ENCODE data around the gene XCL1. TPM values are rescaled to one million over a fixed set of nuclear protein-coding genes. Genes with fewer than 3 reads are reported as not detected.

XCL1 gene
- total RNA-seq, 4 donors from 2014 or later, result 0.55 to 0.58 TPM; not detected in 2

DNA sequence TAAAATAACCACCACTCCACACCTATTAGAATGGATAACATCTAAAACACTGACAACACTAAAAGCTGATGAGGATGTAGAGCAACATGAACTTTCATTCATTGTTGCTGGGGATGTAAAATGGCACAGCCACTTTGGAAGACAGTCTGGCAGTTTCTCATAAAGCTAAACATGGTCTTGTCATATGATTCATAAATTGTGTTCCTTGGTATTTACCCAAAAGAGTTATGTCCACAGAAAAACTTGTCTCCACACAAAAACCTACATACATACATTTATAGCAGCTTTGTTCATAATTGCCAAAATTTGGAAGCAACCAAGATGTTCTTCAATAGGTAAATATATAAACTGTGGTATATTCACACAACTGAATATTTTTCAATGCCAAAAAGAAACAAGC is 16.0 kb upstream of the XCL1 start:
- intact Hi-C loops (cut with DNase I; ENCODE audit: low total_unique reads), result no loop called here
- H3K27ac ChIP-seq, result no peak overlapping the region
- no peaks in the 10 kb centered on the region for H3K4me1 ChIP-seq
- no peak for DNase-seq
- no peaks in the 10 kb centered on the region for H3K27me3 ChIP-seq
- no peak overlapping the region for H3K4me3 ChIP-seq
- TF ChIP-seq POLR2A (IDR thresholded peaks at IDR 0.05) (no peak), CTCF (IDR thresholded peaks at IDR 0.05) (no peak)
- H3K9me3 ChIP-seq, result no peaks in the 10 kb centered on the region
- H3K36me3 ChIP-seq, result no peaks in the 10 kb centered on the region

GRCh38 chr1:168561989-168562388 is 14.4 kb upstream of the XCL1 start:
- Histone ChIP-seq H3K27me3 (no peaks in the 10 kb centered on the region), H3K9me3 (no peaks in the 10 kb centered on the region), H3K36me3 (no peaks in the 10 kb centered on the region), H3K27ac (no peak overlapping the region), H3K4me1 (no peaks in the 10 kb centered on the region), H3K4me3 (no peak overlapping the region)
- DNase-seq, result no peak
- intact Hi-C loops (cut with DNase I; ENCODE audit: low total_unique reads), result no loop called here
- TF ChIP-seq CTCF (IDR thresholded peaks at IDR 0.05), result no peak

DNA sequence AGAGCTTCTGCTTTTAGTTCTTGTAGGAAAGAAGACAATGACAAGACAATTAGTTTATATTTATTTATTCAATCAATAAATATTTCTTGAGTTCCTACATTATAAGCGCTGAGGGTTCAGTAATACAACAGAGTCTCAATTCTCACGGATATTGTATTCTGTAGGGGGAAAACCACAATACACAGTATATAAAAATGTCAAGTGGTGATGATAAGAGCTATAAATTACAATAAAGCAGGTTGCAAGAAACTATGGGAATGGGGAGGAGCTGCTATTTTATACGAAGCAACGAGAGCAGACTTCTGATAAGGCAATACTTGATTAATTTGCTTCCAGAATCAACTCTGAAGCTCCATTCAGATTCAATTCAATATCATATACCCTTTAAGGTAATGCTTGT is 10.6 kb upstream of the XCL1 start:
- Histone ChIP-seq H3K27ac (no peak overlapping the region), H3K4me1 (no peaks in the 10 kb centered on the region), H3K4me3 (no peak overlapping the region), H3K36me3 (no peaks in the 10 kb centered on the region), H3K9me3 (no peaks in the 10 kb centered on the region), H3K27me3 (no peaks in the 10 kb centered on the region)
- TF ChIP-seq CTCF (IDR thresholded peaks at IDR 0.05) (no peak), POLR2A (IDR thresholded peaks at IDR 0.05) (no peak)
- intact Hi-C loops (cut with DNase I; ENCODE audit: low total_unique reads), result no loop called here
- no peak for DNase-seq

GRCh38 chr1:168567007-168567406 is 9.4 kb upstream of the XCL1 start:
- Histone ChIP-seq H3K4me3 (no peak overlapping the region), H3K4me1 (no peaks in the 10 kb centered on the region), H3K27ac (no peak overlapping the region), H3K36me3 (peaks cover 0 to 2% of the 10 kb centered on the region in 2 donors), H3K9me3 (no peaks in the 10 kb centered on the region), H3K27me3 (no peaks in the 10 kb centered on the region)
- intact Hi-C loops (cut with DNase I; ENCODE audit: low total_unique reads), result no loop called here
- TF ChIP-seq POLR2A (IDR thresholded peaks at IDR 0.05) (no peak), CTCF (IDR thresholded peaks at IDR 0.05) (no peak)
- no peak for DNase-seq

- no peak overlapping the region for H3K4me3 ChIP-seq
- H3K9me3 ChIP-seq, result no peaks in the 10 kb centered on the region
- DNase-seq, result no peak
- peaks cover 0 to 2% of the 10 kb centered on the region in 2 donors for H3K36me3 ChIP-seq
- intact Hi-C loops (cut with DNase I; ENCODE audit: low total_unique reads), result no loop called here
- no peaks in the 10 kb centered on the region for H3K4me1 ChIP-seq
- no peaks in the 10 kb centered on the region for H3K27me3 ChIP-seq
- TF ChIP-seq POLR2A (IDR thresholded peaks at IDR 0.05), result no peak
- no peak overlapping the region for H3K27ac ChIP-seq
Observed at GRCh38 chr1:168567568-168567967, 8.8 kb upstream of the XCL1 start.

GRCh38 chr1:168568346-168568745 is 8.1 kb upstream of the XCL1 start:
- H3K9me3 ChIP-seq, result no peaks in the 10 kb centered on the region
- peaks cover 0 to 2% of the 10 kb centered on the region in 2 donors for H3K36me3 ChIP-seq
- no peaks in the 10 kb centered on the region for H3K27me3 ChIP-seq
- no peak overlapping the region for H3K27ac ChIP-seq
- intact Hi-C loops (cut with DNase I; ENCODE audit: low total_unique reads), result no loop called here
- no peaks in the 10 kb centered on the region for H3K4me1 ChIP-seq
- H3K4me3 ChIP-seq, result no peak overlapping the region
- no peak for DNase-seq
- TF ChIP-seq CTCF (IDR thresholded peaks at IDR 0.05) (no peak), POLR2A (IDR thresholded peaks at IDR 0.05) (no peak)
